Endodermal cell (in vitro differentiated cells): ENCODE results near the gene ZNF341. TPM values are rescaled to one million over a fixed set of nuclear protein-coding genes. Genes with fewer than 3 reads are reported as not detected.

Experiments used
- DNase-seq: peaks from one replicate; pipeline ENCODE4 v3.0.0-alpha.2; 2017
- H3K27ac ChIP-seq: 2 replicates; pipeline ENCODE4 v1.5.1; 2013; ENCODE audit warnings: mild to moderate bottlenecking, low read depth, low read length, moderate library complexity
- H3K27me3 ChIP-seq: 2 replicates; pipeline ENCODE4 v1.6.1; 2013; ENCODE audit warnings: mild to moderate bottlenecking, low read length, moderate library complexity; ENCODE audit not compliant: insufficient read depth, control insufficient read depth, poor library complexity, severe bottlenecking
- H3K36me3 ChIP-seq: 2 replicates; pipeline ENCODE4 v1.7.0; 2013; ENCODE audit warnings: mild to moderate bottlenecking, low read length, moderate library complexity; ENCODE audit not compliant: control insufficient read depth, insufficient read depth
- H3K4me1 ChIP-seq: one replicate; pipeline ENCODE4 v1.7.0; 2013; ENCODE audit warnings: low read length; ENCODE audit not compliant: control insufficient read depth, insufficient read depth
- H3K4me3 ChIP-seq: 2 replicates; pipeline ENCODE4 v1.5.1; 2013; ENCODE audit warnings: mild to moderate bottlenecking, low read length, moderate library complexity
- H3K9ac ChIP-seq: 2 replicates; pipeline ENCODE4 v1.6.1; 2013; ENCODE audit warnings: mild to moderate bottlenecking, low read length, moderate library complexity; ENCODE audit not compliant: poor library complexity, severe bottlenecking; ENCODE audit errors: extremely low read depth
- H3K9me3 ChIP-seq: 2 replicates; pipeline ENCODE4 v1.6.1; 2013; ENCODE audit warnings: mild to moderate bottlenecking, low read length, moderate library complexity; ENCODE audit not compliant: control insufficient read depth
- H3K27ac Mint-ChIP-seq: 2 replicates; pipeline ENCODE4 v1.8.0; 2020; ENCODE audit warnings: mixed read lengths
- H3K27me3 Mint-ChIP-seq: 2 replicates; pipeline ENCODE4 v1.8.0; 2021; ENCODE audit warnings: mild to moderate bottlenecking, mixed read lengths; ENCODE audit not compliant: insufficient read depth
- H3K36me3 Mint-ChIP-seq: 2 replicates; pipeline ENCODE4 v1.8.0; 2020; ENCODE audit warnings: low read depth, mixed read lengths
- H3K4me1 Mint-ChIP-seq: 2 replicates; pipeline ENCODE4 v1.8.0; 2020; ENCODE audit warnings: mixed read lengths
- H3K4me3 Mint-ChIP-seq: 2 replicates; pipeline ENCODE4 v1.8.0; 2020; ENCODE audit warnings: mild to moderate bottlenecking, moderate library complexity, mixed read lengths
- H3K9me3 Mint-ChIP-seq: 2 replicates; pipeline ENCODE4 v1.8.0; 2020; ENCODE audit warnings: mild to moderate bottlenecking, mixed read lengths
- WGBS, 2 experiments: methylation state at CpG; one replicate each; pipeline versions ENCODE4 v1.1.5 to v1.1.7; 2013; ENCODE audit warnings: missing lambda C conversion rate in 2 of 2, mixed read lengths in 1 of 2; ENCODE audit not compliant: insufficient coverage in 1 of 2, insufficient read length in 1 of 2; 5-methylcytosine and 5-hydroxymethylcytosine counted together
- total RNA-seq, 2 donors: library from RNA; stranded (reverse); fragmentation: NEBNext Ultra II Directional in 1 of 2; extraction: Animal tissue kit (Norgen Biotek cat#: 25700) in 1 of 2; gene quantifications; 2 replicates in 1 of 2; 3 replicates in 1 of 2; pipeline ENCODE4 v1.2.1, GENCODE V29; 2021
- TF ChIP-seq, protein P1 (sequence below): fragments of 200-600 bp; sonication (generic); conservative IDR thresholded peaks from 2 replicates; pipeline ENCODE4 v1.5.0; 2021; ENCODE audit warnings: antibody characterized with exemption, mild to moderate bottlenecking

Gene ZNF341
- total RNA-seq, 2 donors from 2014 or later: 5.4 to 6.5 TPM

DNA sequence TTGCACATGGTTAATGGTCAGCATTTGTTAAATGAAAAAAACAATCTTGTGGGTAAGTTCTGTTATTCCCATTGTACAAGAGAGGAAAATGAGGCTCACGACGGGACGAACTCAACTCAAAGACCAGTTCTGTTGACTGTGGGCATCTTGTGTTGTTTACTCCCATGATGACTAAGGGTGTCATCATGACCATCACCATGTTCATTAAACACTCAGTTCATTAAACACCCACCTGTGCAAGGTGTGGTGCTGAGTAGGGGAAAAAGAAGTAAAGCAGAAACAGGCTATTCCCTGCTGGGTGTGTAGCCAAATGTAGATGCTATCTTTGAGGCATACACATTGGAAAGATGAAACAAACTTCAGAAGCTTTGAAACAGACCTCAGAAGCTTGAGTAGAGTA is 83.9 kb downstream of the ZNF341 start:
- peaks cover 44% of the 10 kb centered on the region for H3K4me1 Mint-ChIP-seq
- no peak overlapping the region for H3K4me3 ChIP-seq
- H3K4me1 ChIP-seq: peaks cover 6% of the 10 kb centered on the region
- WGBS, 2 experiments: 80 to 94% methylated on average over 1 to 3 of the region's 3 CpGs
- peaks cover 16% of the 10 kb centered on the region for H3K36me3 ChIP-seq
- no peaks in the 10 kb centered on the region for H3K27me3 ChIP-seq
- no peak overlapping the region for H3K4me3 Mint-ChIP-seq
- H3K9ac ChIP-seq: no peak overlapping the region
- peaks cover 24% of the 10 kb centered on the region for H3K36me3 Mint-ChIP-seq
- no peaks in the 10 kb centered on the region for H3K27me3 Mint-ChIP-seq
- H3K27ac ChIP-seq: no peak overlapping the region
- no peaks in the 10 kb centered on the region for H3K9me3 ChIP-seq
- TF ChIP-seq, protein P1, sequence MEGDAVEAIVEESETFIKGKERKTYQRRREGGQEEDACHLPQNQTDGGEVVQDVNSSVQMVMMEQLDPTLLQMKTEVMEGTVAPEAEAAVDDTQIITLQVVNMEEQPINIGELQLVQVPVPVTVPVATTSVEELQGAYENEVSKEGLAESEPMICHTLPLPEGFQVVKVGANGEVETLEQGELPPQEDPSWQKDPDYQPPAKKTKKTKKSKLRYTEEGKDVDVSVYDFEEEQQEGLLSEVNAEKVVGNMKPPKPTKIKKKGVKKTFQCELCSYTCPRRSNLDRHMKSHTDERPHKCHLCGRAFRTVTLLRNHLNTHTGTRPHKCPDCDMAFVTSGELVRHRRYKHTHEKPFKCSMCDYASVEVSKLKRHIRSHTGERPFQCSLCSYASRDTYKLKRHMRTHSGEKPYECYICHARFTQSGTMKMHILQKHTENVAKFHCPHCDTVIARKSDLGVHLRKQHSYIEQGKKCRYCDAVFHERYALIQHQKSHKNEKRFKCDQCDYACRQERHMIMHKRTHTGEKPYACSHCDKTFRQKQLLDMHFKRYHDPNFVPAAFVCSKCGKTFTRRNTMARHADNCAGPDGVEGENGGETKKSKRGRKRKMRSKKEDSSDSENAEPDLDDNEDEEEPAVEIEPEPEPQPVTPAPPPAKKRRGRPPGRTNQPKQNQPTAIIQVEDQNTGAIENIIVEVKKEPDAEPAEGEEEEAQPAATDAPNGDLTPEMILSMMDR: no peak
- no peak for DNase-seq
- no peaks in the 10 kb centered on the region for H3K9me3 Mint-ChIP-seq
- no peak overlapping the region for H3K27ac Mint-ChIP-seq

DNA sequence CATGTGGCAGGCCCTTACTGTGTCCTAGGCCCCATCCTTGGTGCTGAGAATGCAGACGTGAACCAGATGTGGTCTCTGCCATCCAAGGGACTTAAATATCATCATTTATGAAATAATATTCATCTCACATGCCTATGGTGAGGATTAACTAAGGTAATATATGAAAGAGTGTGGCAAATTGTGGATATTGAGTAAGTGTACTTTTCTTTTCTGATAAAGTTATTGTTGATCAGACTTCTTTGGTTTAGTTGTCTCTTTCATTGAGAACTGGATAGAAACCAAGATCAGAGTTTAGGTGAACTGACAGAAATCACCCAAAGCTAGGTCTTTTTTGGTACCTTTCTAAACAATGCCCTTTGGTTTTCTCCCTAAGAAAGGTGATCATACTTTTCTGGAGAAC is 84.4 kb downstream of the ZNF341 start:
- Mint-ChIP-seq H3K9me3 (no peaks in the 10 kb centered on the region), H3K36me3 (peaks cover 24% of the 10 kb centered on the region), H3K27me3 (no peaks in the 10 kb centered on the region), H3K27ac (no peak overlapping the region), H3K4me3 (no peak overlapping the region), H3K4me1 (peaks cover 44% of the 10 kb centered on the region)
- TF ChIP-seq, protein P1: no peak
- WGBS, 2 experiments: 89% methylated on average over 1 of the region's 1 CpG; no CpG with 5 or more reads in 1 of the 2 experiments
- Histone ChIP-seq H3K27ac (no peak overlapping the region), H3K9ac (no peak overlapping the region), H3K27me3 (no peaks in the 10 kb centered on the region), H3K9me3 (no peaks in the 10 kb centered on the region), H3K36me3 (peaks cover 16% of the 10 kb centered on the region), H3K4me3 (no peak overlapping the region), H3K4me1 (peaks cover 6% of the 10 kb centered on the region)
- DNase-seq: no peak

DNA sequence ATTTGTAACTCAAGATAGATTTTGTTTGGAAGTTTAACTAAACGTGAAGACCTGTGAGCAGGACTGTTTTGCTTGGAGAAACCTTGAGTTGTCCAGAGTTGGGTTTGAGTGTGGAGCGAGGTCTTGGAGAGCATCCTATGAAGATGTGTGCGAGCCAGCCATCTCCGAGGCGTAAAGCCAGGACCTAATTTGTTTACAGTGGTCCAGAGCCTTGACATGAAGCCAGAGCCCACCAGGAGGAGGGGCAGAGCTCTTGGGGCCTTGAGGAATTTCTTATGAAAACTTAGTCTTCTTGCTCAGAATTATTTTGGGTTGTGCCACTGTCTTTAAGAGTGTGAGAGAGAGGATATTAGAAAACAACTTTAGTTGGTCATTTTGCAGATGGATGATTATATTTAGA is 85.6 kb downstream of the ZNF341 start:
- no peak for DNase-seq
- H3K36me3 Mint-ChIP-seq: peaks cover 26% of the 10 kb centered on the region
- peaks cover 16% of the 10 kb centered on the region for H3K36me3 ChIP-seq
- no peak overlapping the region for H3K27ac Mint-ChIP-seq
- no peak overlapping the region for H3K9ac ChIP-seq
- no peaks in the 10 kb centered on the region for H3K9me3 Mint-ChIP-seq
- H3K27me3 Mint-ChIP-seq: no peaks in the 10 kb centered on the region
- H3K4me1 Mint-ChIP-seq: peaks cover 43% of the 10 kb centered on the region
- H3K4me1 ChIP-seq: peaks cover 4% of the 10 kb centered on the region
- H3K27me3 ChIP-seq: no peaks in the 10 kb centered on the region
- no peak overlapping the region for H3K27ac ChIP-seq
- H3K9me3 ChIP-seq: no peaks in the 10 kb centered on the region
- TF ChIP-seq, protein P1: no peak
- no peak overlapping the region for H3K4me3 Mint-ChIP-seq
- WGBS, 2 experiments: 95 to 96% methylated on average over 3 to 5 of the region's 5 CpGs
- no peak overlapping the region for H3K4me3 ChIP-seq
